ENCODE data around the gene EN1. TPM values are rescaled to one million over a fixed set of nuclear protein-coding genes. Genes with fewer than 3 reads are reported as not detected.

Gene EN1
- total RNA-seq, 1 experiment from 2014 or later: 0.26 TPM

DNA sequence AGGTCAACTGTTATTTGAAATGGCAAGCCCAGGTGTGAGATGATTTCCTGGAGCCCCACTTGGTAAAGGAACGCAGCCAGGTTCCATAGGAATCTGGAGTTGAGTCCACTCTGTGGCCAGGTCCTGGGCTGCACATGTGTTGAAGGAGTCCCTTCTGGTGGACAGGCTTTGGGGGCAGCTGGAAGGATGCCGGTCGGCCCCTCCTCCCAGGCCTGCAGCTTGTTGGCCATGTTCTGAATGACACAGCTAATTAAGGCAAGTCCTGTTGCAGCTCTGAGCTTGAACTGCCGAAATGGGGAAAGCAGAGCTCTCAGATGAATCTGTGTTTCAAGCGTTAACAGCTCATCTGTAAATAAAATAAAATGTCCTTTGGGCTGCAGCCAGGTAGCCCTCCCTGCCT is 23.8 kb downstream of the EN1 start:
- Histone ChIP-seq H3K4me3 (ENCODE audit: low read depth in 2 of 2, low read length in 2 of 2) (no peak overlapping the region), H3K27ac (ENCODE audit: low read length) (no peak overlapping the region), H3K4me1 (ENCODE audit: control insufficient read depth, insufficient read depth, low read length) (no peaks in the 10 kb centered on the region), H3K27me3 (ENCODE audit: control insufficient read depth, insufficient read depth, low read length) (peaks cover 18% of the 10 kb centered on the region), H3K36me3 (ENCODE audit: control insufficient read depth, insufficient read depth, low read length) (no peaks in the 10 kb centered on the region), H3K9me3 (ENCODE audit: control insufficient read depth, insufficient read depth, low read depth, low read length) (no peaks in the 10 kb centered on the region)
- DNase-seq (ENCODE audit: low read depth, low spot score): no peak
- ATAC-seq: no peak
- ChIA-PET CTCF (interaction anchor here (0.7 kb wide), 1 partner anchor 29 kb away, joined by 3 read pairs; no protein-coding TSS in a partner anchor), POLR2A (no interaction called here)
- no peak for TF ChIP-seq CTCF (IDR thresholded peaks at IDR 0.05)
- TF ChIP-seq, protein P1, sequence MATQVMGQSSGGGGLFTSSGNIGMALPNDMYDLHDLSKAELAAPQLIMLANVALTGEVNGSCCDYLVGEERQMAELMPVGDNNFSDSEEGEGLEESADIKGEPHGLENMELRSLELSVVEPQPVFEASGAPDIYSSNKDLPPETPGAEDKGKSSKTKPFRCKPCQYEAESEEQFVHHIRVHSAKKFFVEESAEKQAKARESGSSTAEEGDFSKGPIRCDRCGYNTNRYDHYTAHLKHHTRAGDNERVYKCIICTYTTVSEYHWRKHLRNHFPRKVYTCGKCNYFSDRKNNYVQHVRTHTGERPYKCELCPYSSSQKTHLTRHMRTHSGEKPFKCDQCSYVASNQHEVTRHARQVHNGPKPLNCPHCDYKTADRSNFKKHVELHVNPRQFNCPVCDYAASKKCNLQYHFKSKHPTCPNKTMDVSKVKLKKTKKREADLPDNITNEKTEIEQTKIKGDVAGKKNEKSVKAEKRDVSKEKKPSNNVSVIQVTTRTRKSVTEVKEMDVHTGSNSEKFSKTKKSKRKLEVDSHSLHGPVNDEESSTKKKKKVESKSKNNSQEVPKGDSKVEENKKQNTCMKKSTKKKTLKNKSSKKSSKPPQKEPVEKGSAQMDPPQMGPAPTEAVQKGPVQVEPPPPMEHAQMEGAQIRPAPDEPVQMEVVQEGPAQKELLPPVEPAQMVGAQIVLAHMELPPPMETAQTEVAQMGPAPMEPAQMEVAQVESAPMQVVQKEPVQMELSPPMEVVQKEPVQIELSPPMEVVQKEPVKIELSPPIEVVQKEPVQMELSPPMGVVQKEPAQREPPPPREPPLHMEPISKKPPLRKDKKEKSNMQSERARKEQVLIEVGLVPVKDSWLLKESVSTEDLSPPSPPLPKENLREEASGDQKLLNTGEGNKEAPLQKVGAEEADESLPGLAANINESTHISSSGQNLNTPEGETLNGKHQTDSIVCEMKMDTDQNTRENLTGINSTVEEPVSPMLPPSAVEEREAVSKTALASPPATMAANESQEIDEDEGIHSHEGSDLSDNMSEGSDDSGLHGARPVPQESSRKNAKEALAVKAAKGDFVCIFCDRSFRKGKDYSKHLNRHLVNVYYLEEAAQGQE (IDR thresholded peaks at IDR 0.05; ENCODE audit: insufficient read depth in 1 of 2, low read depth in 2 of 2, low read length in 1 of 2): no peak
- no peak for TF ChIP-seq TCF7L2 (IDR thresholded peaks at IDR 0.05; ENCODE audit: low read depth, low read length)
- in situ Hi-C loops (cut with HindIII; ENCODE audit: low pct_unique_long_range_greater_than_20kb, low sequenced_read_pairs): no loop called here
- intact Hi-C loops (cut with micrococcal nuclease; ENCODE audit: unreplicated experiment): no loop called here
- no TSS peak for BruUV-seq (replicated peaks)

- H3K27me3 ChIP-seq (ENCODE audit: control insufficient read depth, insufficient read depth, low read length): peaks cover 23% of the 10 kb centered on the region
- no peak for TF ChIP-seq POLR2AphosphoS5 (IDR thresholded peaks at IDR 0.05; ENCODE audit: low read depth, low read length)
- TF ChIP-seq, protein P1 (IDR thresholded peaks at IDR 0.05; ENCODE audit: insufficient read depth in 1 of 2, low read depth in 2 of 2, low read length in 1 of 2): no peak
- TF ChIP-seq CTCF (IDR thresholded peaks at IDR 0.05): no peak
- no peak for TF ChIP-seq TCF7L2 (IDR thresholded peaks at IDR 0.05; ENCODE audit: low read depth, low read length)
- no peak for TF ChIP-seq SIN3A (IDR thresholded peaks at IDR 0.05; ENCODE audit: borderline replicate concordance, insufficient read depth, low read depth, low read length)
- no TSS peak for BruUV-seq (replicated peaks)
- no peaks in the 10 kb centered on the region for H3K36me3 ChIP-seq (ENCODE audit: control insufficient read depth, insufficient read depth, low read length)
- in situ Hi-C loops (cut with HindIII; ENCODE audit: low pct_unique_long_range_greater_than_20kb, low sequenced_read_pairs) (no loop called here), intact Hi-C loops (cut with micrococcal nuclease; ENCODE audit: unreplicated experiment) (no loop called here)
- no peaks in the 10 kb centered on the region for H3K4me1 ChIP-seq (ENCODE audit: control insufficient read depth, insufficient read depth, low read length)
- H3K27ac ChIP-seq (ENCODE audit: low read length): no peak overlapping the region
- no peak for DNase-seq (ENCODE audit: low read depth, low spot score)
- H3K4me3 ChIP-seq (ENCODE audit: low read depth in 2 of 2, low read length in 2 of 2): no peak overlapping the region
- POLR2A ChIA-PET: interaction anchor here (0.6 kb wide), 1 partner anchor 1318 kb away, joined by 3 read pairs; no protein-coding TSS in a partner anchor
- CTCF ChIA-PET: no interaction called here
- H3K9me3 ChIP-seq (ENCODE audit: control insufficient read depth, insufficient read depth, low read depth, low read length): no peaks in the 10 kb centered on the region
- ATAC-seq: no peak
Measured at GRCh38 chr2:118822572-118822971, 24.9 kb downstream of the EN1 start.

All from Panc1 (cell line).